Activated CD8-positive, alpha-beta T cell treated with anti-CD3 and anti-CD28 coated beads for 36 hours (primary cell): ENCODE measurements around the gene PKP1. TPM values are rescaled to one million over a fixed set of nuclear protein-coding genes. Genes with fewer than 3 reads are reported as not detected.
A peak's percentile ranks its signal among the peaks of the same experiment; 100 is the strongest.

Experiments used
- ATAC-seq: fragments of 200-7000 bp; cut with Tn5 transposase; one replicate; pipeline ENCODE4 v1.10.0; 2021; ENCODE audit warnings: mild to moderate bottlenecking, moderate library complexity
- CTCF ChIA-PET: fragments of 350-600 bp; sonication (Branson Sonifier 250); formaldehyde crosslinking; loops from one replicate; lab custom pipeline; 2021; ENCODE audit warnings: antibody characterized with exemption; lab: Charles Lee
- POLR2A ChIA-PET: fragments of 350-600 bp; sonication (Branson Sonifier 250); formaldehyde crosslinking; loops from one replicate; lab custom pipeline; 2021; ENCODE audit warnings: antibody characterized with exemption; lab: Charles Lee
- DNase-seq: peaks from one replicate; pipeline ENCODE4 v3.0.0-alpha.2; 2020
- H3K27ac Mint-ChIP-seq: one replicate; pipeline ENCODE4 v1.8.0; 2021; ENCODE audit warnings: mild to moderate bottlenecking, mixed read lengths
- H3K27me3 Mint-ChIP-seq: one replicate; pipeline ENCODE4 v1.8.0; 2021; ENCODE audit warnings: mixed read lengths
- H3K36me3 Mint-ChIP-seq: one replicate; pipeline ENCODE4 v1.8.0; 2021; ENCODE audit warnings: low read depth, mixed read lengths
- H3K4me1 Mint-ChIP-seq: one replicate; pipeline ENCODE4 v1.8.0; 2021; ENCODE audit warnings: low read depth, mixed read lengths
- H3K4me3 Mint-ChIP-seq: one replicate; pipeline ENCODE4 v1.8.0; 2021; ENCODE audit warnings: mild to moderate bottlenecking, moderate library complexity, mixed read lengths
- H3K9me3 Mint-ChIP-seq: one replicate; pipeline ENCODE4 v1.8.0; 2021; ENCODE audit warnings: mixed read lengths
- intact Hi-C: fragments of 100-400 bp; cut with micrococcal nuclease; formaldehyde crosslinking; loops from one replicate; pipeline ENCODE4 v1.10.0; 2022
- total RNA-seq, 2 experiments: library from RNA; stranded (reverse); gene quantifications; one replicate each; pipeline ENCODE4 v1.2.3, GENCODE V29; 2021
- TF ChIP-seq, protein P1 (sequence below): fragments of 200-600 bp; IDR thresholded peaks from one replicate; pipeline ENCODE4 v1.8.0; 2022; ENCODE audit warnings: antibody characterized with exemption, mild to moderate bottlenecking

Gene PKP1
- total RNA-seq, 2 experiments from 2014 or later = not detected

DNA sequence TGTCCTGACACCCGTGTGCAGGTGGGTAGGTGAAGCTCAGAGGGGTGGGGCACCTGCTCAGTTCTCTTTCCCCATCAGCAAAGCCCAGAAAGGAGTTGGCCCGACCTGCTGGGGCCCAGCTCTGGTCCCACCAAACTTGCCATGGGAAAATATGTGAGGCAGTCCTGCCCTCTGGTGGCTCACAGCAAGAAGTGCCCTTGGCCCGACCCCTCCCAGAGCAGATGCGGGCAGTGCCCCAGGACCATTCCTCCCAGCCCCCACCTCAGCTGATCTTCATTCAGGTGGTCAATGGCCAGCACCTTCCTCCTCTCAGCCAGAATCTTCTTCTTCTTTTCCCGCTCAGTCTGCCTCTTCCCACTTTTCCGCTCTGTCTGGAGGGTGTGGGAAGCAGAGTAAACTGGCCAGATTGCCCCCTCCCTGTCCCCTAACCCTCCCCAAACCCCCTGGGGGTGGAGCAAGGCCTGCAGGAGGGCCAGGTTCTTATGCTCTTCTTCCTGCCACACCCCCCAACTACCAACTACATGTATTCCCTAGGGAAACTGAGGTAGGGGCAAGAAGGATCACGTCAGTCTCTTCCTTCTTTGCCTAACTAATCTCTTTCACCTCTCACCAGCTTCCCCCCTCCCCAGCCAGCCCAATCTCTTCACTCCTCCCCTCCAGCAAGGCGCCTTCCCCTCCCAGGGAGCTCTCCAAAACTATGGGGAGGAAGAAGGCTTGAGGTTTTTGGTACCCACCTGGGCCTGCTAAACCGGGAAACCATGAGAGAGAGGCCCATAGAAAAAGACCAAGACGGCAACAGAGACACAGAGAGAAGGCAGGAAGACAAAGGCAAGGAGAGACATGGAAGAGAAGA, 78.6 kb downstream of the PKP1 start:
- ChIA-PET POLR2A (no interaction called here), CTCF (interaction anchor here (0.6 to 3.7 kb wide), 16 partner anchors 12 to 135 kb away, joined by 3 to 29 read pairs (median 3); partner anchors contain the start of gene PKP1)
- Mint-ChIP-seq H3K27me3 (peaks cover 3% of the 10 kb centered on the region), H3K4me1 (no peaks in the 10 kb centered on the region), H3K9me3 (no peaks in the 10 kb centered on the region), H3K27ac (no peak overlapping the region), H3K36me3 (no peaks in the 10 kb centered on the region), H3K4me3 (no peak overlapping the region)
- TF ChIP-seq, protein P1, sequence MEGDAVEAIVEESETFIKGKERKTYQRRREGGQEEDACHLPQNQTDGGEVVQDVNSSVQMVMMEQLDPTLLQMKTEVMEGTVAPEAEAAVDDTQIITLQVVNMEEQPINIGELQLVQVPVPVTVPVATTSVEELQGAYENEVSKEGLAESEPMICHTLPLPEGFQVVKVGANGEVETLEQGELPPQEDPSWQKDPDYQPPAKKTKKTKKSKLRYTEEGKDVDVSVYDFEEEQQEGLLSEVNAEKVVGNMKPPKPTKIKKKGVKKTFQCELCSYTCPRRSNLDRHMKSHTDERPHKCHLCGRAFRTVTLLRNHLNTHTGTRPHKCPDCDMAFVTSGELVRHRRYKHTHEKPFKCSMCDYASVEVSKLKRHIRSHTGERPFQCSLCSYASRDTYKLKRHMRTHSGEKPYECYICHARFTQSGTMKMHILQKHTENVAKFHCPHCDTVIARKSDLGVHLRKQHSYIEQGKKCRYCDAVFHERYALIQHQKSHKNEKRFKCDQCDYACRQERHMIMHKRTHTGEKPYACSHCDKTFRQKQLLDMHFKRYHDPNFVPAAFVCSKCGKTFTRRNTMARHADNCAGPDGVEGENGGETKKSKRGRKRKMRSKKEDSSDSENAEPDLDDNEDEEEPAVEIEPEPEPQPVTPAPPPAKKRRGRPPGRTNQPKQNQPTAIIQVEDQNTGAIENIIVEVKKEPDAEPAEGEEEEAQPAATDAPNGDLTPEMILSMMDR = peak; percentile 70
- ATAC-seq (peak; percentile 82), DNase-seq (peak; percentile 51)
- intact Hi-C loops = loop anchor here (5.0 kb wide), 1 partner anchor 110 kb away; no protein-coding TSS in a partner anchor

GRCh38 chr1:201362906-201363305, 79.6 kb downstream of the PKP1 start:
- no peaks in the 10 kb centered on the region for H3K36me3 Mint-ChIP-seq
- ChIA-PET CTCF (interaction anchor here (0.9 to 3.7 kb wide), 8 partner anchors 13 to 136 kb away, joined by 3 to 29 read pairs (median 4); no protein-coding TSS in a partner anchor), POLR2A (no interaction called here)
- intact Hi-C loops = loop anchor here (5.0 kb wide), 1 partner anchor 111 kb away; no protein-coding TSS in a partner anchor
- no peak overlapping the region for H3K4me3 Mint-ChIP-seq
- peaks cover 3% of the 10 kb centered on the region for H3K27me3 Mint-ChIP-seq
- no peak for DNase-seq
- no peaks in the 10 kb centered on the region for H3K9me3 Mint-ChIP-seq
- TF ChIP-seq, protein P1 = no peak
- no peak overlapping the region for H3K27ac Mint-ChIP-seq
- H3K4me1 Mint-ChIP-seq = no peaks in the 10 kb centered on the region
- ATAC-seq = no peak

GRCh38 chr1:201363467-201363866, 80.2 kb downstream of the PKP1 start:
- intact Hi-C loops = loop anchor here (5.0 kb wide), 1 partner anchor 111 kb away; no protein-coding TSS in a partner anchor
- Mint-ChIP-seq H3K9me3 (no peaks in the 10 kb centered on the region), H3K36me3 (no peaks in the 10 kb centered on the region), H3K27me3 (peaks cover 3% of the 10 kb centered on the region), H3K27ac (no peak overlapping the region), H3K4me3 (no peak overlapping the region), H3K4me1 (no peaks in the 10 kb centered on the region)
- ChIA-PET CTCF (interaction anchor here (0.9 to 3.7 kb wide), 4 partner anchors 13 to 109 kb away, joined by 3 to 29 read pairs (median 4); no protein-coding TSS in a partner anchor), POLR2A (no interaction called here)
- ATAC-seq = no peak
- TF ChIP-seq, protein P1 = no peak
- no peak for DNase-seq

DNA sequence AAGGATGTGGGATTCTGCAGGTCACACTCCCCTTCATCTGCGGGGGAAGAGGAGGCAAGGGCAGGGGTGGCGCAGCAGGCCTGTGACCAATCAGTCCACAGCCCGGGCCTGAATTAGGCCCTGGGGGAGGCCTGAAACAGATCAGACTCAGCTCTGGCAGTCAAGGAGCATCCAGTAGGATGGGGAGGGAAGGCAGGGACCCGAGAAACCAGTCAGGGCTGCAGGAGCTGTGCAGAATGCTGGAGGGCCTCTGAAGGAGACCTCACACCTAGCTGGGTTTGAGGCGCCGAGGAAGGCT, 81.5 kb downstream of the PKP1 start:
- ChIA-PET POLR2A (interaction anchor here (1.3 kb wide), 1 partner anchor 414 kb away, joined by 3 read pairs; no protein-coding TSS in a partner anchor), CTCF (no interaction called here)
- no peaks in the 10 kb centered on the region for H3K4me1 Mint-ChIP-seq
- peaks cover 6% of the 10 kb centered on the region for H3K27me3 Mint-ChIP-seq
- H3K4me3 Mint-ChIP-seq = no peak overlapping the region
- intact Hi-C loops = loop anchor here (5.0 kb wide), 1 partner anchor 112 kb away; no protein-coding TSS in a partner anchor
- H3K27ac Mint-ChIP-seq = no peak overlapping the region
- no peaks in the 10 kb centered on the region for H3K36me3 Mint-ChIP-seq
- no peaks in the 10 kb centered on the region for H3K9me3 Mint-ChIP-seq
- TF ChIP-seq, protein P1 = no peak
- ATAC-seq (no peak), DNase-seq (no peak)

GRCh38 chr1:201365251-201365650, 81.9 kb downstream of the PKP1 start:
- Mint-ChIP-seq H3K4me1 (no peaks in the 10 kb centered on the region), H3K4me3 (no peak overlapping the region), H3K36me3 (no peaks in the 10 kb centered on the region), H3K9me3 (no peaks in the 10 kb centered on the region), H3K27ac (no peak overlapping the region), H3K27me3 (peaks cover 6% of the 10 kb centered on the region)
- CTCF ChIA-PET = no interaction called here
- ATAC-seq (no peak), DNase-seq (no peak)
- TF ChIP-seq, protein P1 = no peak
- POLR2A ChIA-PET = interaction anchor here (1.3 kb wide), 1 partner anchor 413 kb away, joined by 3 read pairs; no protein-coding TSS in a partner anchor
- intact Hi-C loops = no loop called here
